Heart left ventricle (tissue), 16 donors: ENCODE results near the gene PIP4K2A. TPM values are rescaled to one million over a fixed set of nuclear protein-coding genes. Genes with fewer than 3 reads are reported as not detected.

Experiments used
- ATAC-seq, 4 donors: fragments of 200-7000 bp; cut with Tn5 transposase; one replicate each; pipeline ENCODE4 v1.9.1; 2020 to 2022; ENCODE audit warnings: moderate library complexity in 4 of 4, mild to moderate bottlenecking in 3 of 4, moderate number of reproducible peaks in 1 of 4
- DNase-seq, 5 donors: peaks; one replicate each; pipeline ENCODE4 v3.0.0-alpha.2; 2020
- H3K27ac ChIP-seq, 12 donors: fragments of 200-600 bp; sonication (generic) in 4 of 12; one replicate each; pipeline versions ENCODE4 v1.5.0 to v1.8.0; 2016 to 2022; ENCODE audit warnings: mild to moderate bottlenecking in 2 of 12
- H3K27me3 ChIP-seq, 9 donors: fragments of 200-600 bp; sonication (generic) in 2 of 9; one replicate each; pipeline versions ENCODE4 v1.5.1 to v1.8.0; 2016 to 2022; ENCODE audit warnings: mild to moderate bottlenecking in 3 of 9
- H3K36me3 ChIP-seq, 9 donors: fragments of 200-600 bp; sonication (generic) in 2 of 9; one replicate each; pipeline versions ENCODE4 v1.5.0 to v1.8.0; 2018 to 2022; ENCODE audit warnings: mild to moderate bottlenecking in 2 of 9
- H3K4me1 ChIP-seq, 12 donors: fragments of 200-600 bp; sonication (generic) in 4 of 12; one replicate each; pipeline versions ENCODE4 v1.5.0 to v1.8.0; 2016 to 2022; ENCODE audit warnings: mild to moderate bottlenecking in 3 of 12
- H3K4me3 ChIP-seq, 12 donors: fragments of 200-600 bp; sonication (generic) in 4 of 12; one replicate each; pipeline versions ENCODE4 v1.5.0 to v1.8.0; 2017 to 2022; ENCODE audit warnings: mild to moderate bottlenecking in 9 of 12, moderate library complexity in 4 of 12
- H3K9me3 ChIP-seq, 12 donors: fragments of 200-600 bp; sonication (generic) in 4 of 12; one replicate each; pipeline versions ENCODE4 v1.5.0 to v1.8.0; 2016 to 2022; ENCODE audit warnings: mild to moderate bottlenecking in 1 of 12
- POLR2A ChIP-seq, 2 donors: fragments of 450-650 bp; IDR thresholded peaks; one replicate each; pipeline ENCODE4 v1.6.1; 2017; ENCODE audit warnings: antibody characterized with exemption in 2 of 2, mild to moderate bottlenecking in 2 of 2, moderate library complexity in 2 of 2
- WGBS, 4 donors: extraction: QIAGEN DNeasy Blood & Tissue Kit in 2 of 4; methylation state at CpG; one replicate each; pipeline versions ENCODE4 v1.1.5 to v1.1.7; 2013 to 2018; 5-methylcytosine and 5-hydroxymethylcytosine counted together
- intact Hi-C, 10 donors: fragments of 100-400 bp; cut with DNase I; formaldehyde crosslinking; loops; one replicate each; pipeline versions ENCODE4 v1.11.1 to v1.14.2; 2022
- polyA plus RNA-seq, 2 donors: library from polyadenylated mRNA; stranded (reverse); fragments of 200-250 nt; gene quantifications; one replicate each; pipeline ENCODE4 v1.2.3, GENCODE V29; 2013
- total RNA-seq, 9 donors: library from RNA; depleted of rRNA in 2 of 9; stranded (reverse); fragments of >200 nt in 2 of 9; fragmentation: NEBNext Ultra II Directional in 3 of 9; extraction: Animal tissue kit (Norgen Biotek cat#: 25700) in 3 of 9; gene quantifications; one replicate each; pipeline versions ENCODE4 v1.1.0 to v1.2.4, GENCODE V29; 2016 to 2023
- TF ChIP-seq, protein P1 (sequence below), 12 donors: fragments of 200-600 bp; sonication (generic) in 4 of 12; IDR thresholded peaks; one replicate each; pipeline versions ENCODE4 v1.5.0 to v1.8.0; 2018 to 2022; ENCODE audit warnings: antibody characterized with exemption in 12 of 12, mild to moderate bottlenecking in 5 of 12
- donor health status: ischemic (EF 13 %, LVEDD 7.1; RV severe dilation, severe dysfunction).
- donor health status: healthy with polysubstance abuse.
- donor health status: DM: no; HTN: yes; CAD: no.
- donor health status: DM: no; HTN: no; CAD: no.
- donor health status: ischemic (EF 25% LVEDD 6.9; RV normal size, moderate dysfunction).
- donor health status: ischemic (EF 25% LVEDD 5.7; RV mildly dilated, moderate dysfunction).
- donor health status: healthy.
- donor health status: DM: yes; HTN: yes; CAD: no.
- donor health status: ischemic (EF 35%, LVEDD 5.7; RV mildly dilated, moderate dysfunction).
- donor health status: nonischemic (EF 11% LVEDD 7.7; RV severe dilation, severe dysfunction).
- donor health status: DM: yes; HTN: yes; CAD: no.
- donor health status: PGD.
- donor health status: ischemic (EF 29% LVEDD 5.4; RV normal size, mild dysfunction).
- donor health status: nonischemic (EF 23%, LVEDD 6.1; RV moderate dilation, normal function).

The PIP4K2A gene
- total and polyA plus RNA-seq, 11 donors, result 4.0 to 35.6 (median 12.5) TPM

DNA sequence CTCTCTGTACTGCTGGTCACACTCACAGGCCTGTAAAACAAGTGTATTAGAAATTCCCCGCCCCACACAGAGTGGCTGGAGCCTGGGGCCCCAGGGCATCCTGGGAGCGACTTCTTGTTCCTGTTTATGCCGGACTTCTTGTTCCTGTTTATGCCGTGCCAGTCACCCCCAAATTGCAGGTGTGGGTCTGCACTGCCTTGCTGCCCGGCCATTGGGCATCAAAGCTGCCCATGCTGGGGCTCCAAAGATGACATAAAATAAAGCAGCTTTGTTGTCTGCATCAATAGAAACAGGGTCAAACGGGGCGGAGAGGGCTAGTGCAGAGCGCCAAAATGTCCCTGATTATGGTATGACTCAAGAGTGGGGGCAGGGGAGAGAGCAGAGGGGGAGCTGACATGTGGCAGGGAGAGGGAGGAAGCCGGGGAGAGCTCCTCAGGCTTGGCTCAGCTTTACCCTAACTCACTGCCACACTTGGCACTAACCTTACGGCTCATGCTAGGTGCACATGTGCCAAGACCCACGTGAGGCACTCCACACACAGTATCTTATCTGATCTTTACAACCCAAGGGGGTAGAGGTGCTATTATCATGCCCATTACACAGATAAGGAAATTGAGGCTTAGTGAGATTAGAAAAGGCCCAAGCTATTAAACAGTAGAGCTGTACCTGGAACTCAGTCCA lies 98.4 kb downstream of the PIP4K2A start:
- H3K27ac ChIP-seq, result peak overlapping the region in 9 of 12 donors; percentile 10 to 85 (median 14)
- peak in 4 of 5 donors; percentile 35 to 68 (median 53) for DNase-seq
- no peaks in the 10 kb centered on the region for H3K9me3 ChIP-seq
- H3K4me3 ChIP-seq, result peak overlapping the region in 2 of 12 donors; percentile 18 to 40
- peaks cover 0 to 2% (median 0%) of the 10 kb centered on the region in 9 donors for H3K36me3 ChIP-seq
- no peak for TF ChIP-seq POLR2A (IDR thresholded peaks at IDR 0.05)
- TF ChIP-seq, protein P1, sequence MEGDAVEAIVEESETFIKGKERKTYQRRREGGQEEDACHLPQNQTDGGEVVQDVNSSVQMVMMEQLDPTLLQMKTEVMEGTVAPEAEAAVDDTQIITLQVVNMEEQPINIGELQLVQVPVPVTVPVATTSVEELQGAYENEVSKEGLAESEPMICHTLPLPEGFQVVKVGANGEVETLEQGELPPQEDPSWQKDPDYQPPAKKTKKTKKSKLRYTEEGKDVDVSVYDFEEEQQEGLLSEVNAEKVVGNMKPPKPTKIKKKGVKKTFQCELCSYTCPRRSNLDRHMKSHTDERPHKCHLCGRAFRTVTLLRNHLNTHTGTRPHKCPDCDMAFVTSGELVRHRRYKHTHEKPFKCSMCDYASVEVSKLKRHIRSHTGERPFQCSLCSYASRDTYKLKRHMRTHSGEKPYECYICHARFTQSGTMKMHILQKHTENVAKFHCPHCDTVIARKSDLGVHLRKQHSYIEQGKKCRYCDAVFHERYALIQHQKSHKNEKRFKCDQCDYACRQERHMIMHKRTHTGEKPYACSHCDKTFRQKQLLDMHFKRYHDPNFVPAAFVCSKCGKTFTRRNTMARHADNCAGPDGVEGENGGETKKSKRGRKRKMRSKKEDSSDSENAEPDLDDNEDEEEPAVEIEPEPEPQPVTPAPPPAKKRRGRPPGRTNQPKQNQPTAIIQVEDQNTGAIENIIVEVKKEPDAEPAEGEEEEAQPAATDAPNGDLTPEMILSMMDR (IDR thresholded peaks at IDR 0.05), result no peak
- H3K27me3 ChIP-seq, result no peaks in the 10 kb centered on the region
- peaks cover 2 to 98% (median 50%) of the 10 kb centered on the region in 12 donors for H3K4me1 ChIP-seq
- intact Hi-C loops, result loop anchor here in 5 of 10 donors (5.0 to 10.0 kb wide), 4 partner anchors 96 to 239 kb away; partner anchors contain the start of gene PIP4K2A (in 3 of the 5)
- peak in 3 of 4 donors; percentile 36 to 49 (median 41) for ATAC-seq
- WGBS, 4 donors, result 55 to 64% (median 60%) methylated on average over 10 to 11 of the region's 11 CpGs

DNA sequence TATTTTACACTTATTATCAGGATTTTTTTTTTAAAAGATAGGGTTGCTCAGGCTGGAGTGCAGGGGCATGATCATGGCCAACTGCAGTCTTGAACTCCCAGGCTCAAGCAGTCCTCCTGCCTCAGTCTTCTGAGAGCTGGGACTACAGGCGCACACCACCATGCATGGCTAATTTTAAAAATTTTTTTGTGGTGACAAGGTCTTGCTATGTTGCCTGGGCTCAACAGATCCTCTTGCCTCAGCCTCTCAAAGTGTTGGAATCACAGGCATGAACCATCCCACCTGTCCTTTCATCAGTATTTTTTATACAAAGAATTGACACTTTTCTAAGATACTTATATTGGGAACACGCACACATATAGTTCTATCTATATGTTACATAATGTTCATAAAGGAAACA lies 99.3 kb downstream of the PIP4K2A start:
- Histone ChIP-seq H3K4me1 (peaks cover 2 to 98% (median 42%) of the 10 kb centered on the region in 12 donors), H3K27me3 (no peaks in the 10 kb centered on the region), H3K9me3 (no peaks in the 10 kb centered on the region), H3K4me3 (peak overlapping the region in 1 of 12 donors; percentile 40), H3K27ac (peak overlapping the region in 3 of 12 donors; percentile 14 to 85 (median 59)), H3K36me3 (peaks cover 0 to 4% (median 0%) of the 10 kb centered on the region in 9 donors)
- TF ChIP-seq POLR2A (IDR thresholded peaks at IDR 0.05), result no peak
- TF ChIP-seq, protein P1 (IDR thresholded peaks at IDR 0.05), result no peak
- DNase-seq (no peak), ATAC-seq (no peak)
- intact Hi-C loops, result loop anchor here in 5 of 10 donors (5.0 to 10.0 kb wide), 4 partner anchors 97 to 240 kb away; partner anchors contain the start of gene PIP4K2A (in 3 of the 5)
- WGBS, 4 donors, result 95 to 100% (median 97%) methylated on average over 2 of the region's 2 CpGs

DNA sequence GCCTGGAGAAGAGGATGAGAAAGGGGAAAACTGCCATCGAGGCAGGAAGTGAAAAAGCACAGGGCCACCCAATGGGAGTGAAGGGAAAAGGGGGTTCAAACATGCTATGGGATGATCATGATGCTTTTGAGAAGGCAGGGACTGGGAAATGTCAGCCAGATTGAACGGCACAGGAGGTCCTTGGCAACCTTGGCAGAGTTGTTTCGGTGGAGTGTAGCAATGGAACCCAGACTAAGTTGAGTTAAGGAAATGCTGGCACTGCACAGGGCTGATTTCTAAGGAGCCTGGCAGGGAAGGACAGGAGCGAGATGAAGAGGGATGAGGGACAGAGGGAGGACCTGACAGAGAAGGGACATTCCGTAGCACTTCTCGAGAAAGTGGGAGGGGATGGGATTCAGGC lies 101.4 kb downstream of the PIP4K2A start:
- TF ChIP-seq, protein P1 (IDR thresholded peaks at IDR 0.05), result no peak
- no peak for TF ChIP-seq POLR2A (IDR thresholded peaks at IDR 0.05)
- ATAC-seq, result no peak

DNA sequence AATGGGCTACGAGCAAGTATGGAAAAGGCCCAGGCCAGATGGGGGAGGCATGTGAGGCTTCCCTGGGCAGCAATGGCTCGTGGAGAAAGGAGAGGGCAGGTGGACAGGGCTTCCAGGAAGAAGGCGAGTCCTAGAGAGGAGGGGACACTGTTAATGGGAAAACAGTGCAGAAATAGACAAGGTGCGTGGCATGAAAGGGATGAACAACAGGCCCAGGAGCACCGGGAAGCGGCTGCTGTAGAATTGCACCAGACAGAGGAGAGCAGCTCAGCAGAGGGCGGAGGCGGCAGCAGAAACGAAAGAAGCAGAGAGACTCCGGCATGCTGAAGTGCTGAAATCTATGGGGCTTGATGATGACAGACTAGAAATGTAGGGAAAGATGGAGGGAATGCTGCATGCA lies 102.1 kb downstream of the PIP4K2A start:
- ATAC-seq (no peak), DNase-seq (no peak)
- Histone ChIP-seq H3K4me1 (peaks cover 0 to 95% (median 19%) of the 10 kb centered on the region in 12 donors), H3K27me3 (no peaks in the 10 kb centered on the region), H3K27ac (peak overlapping the region in 1 of 12 donors; percentile 56), H3K9me3 (no peaks in the 10 kb centered on the region), H3K36me3 (peaks cover 0 to 21% (median 4%) of the 10 kb centered on the region in 9 donors), H3K4me3 (peak overlapping the region in 1 of 12 donors; percentile 9)
- intact Hi-C loops, result loop anchor here in 2 of 10 donors (10.0 kb wide), 2 partner anchors 102 to 242 kb away; partner anchors contain the start of gene PIP4K2A (in 1 of the 2)
- 84 to 95% (median 88%) methylated on average over 9 to 10 of the region's 10 CpGs for WGBS, 4 donors
- TF ChIP-seq, protein P1 (IDR thresholded peaks at IDR 0.05), result no peak
- TF ChIP-seq POLR2A (IDR thresholded peaks at IDR 0.05), result no peak

More for the DNA sequence above, 101.4 kb downstream of the PIP4K2A start:
- H3K9me3 ChIP-seq, result no peaks in the 10 kb centered on the region
- WGBS, 4 donors, result 85 to 94% (median 91%) methylated on average over 6 of the region's 6 CpGs
- peaks cover 0 to 95% (median 24%) of the 10 kb centered on the region in 12 donors for H3K4me1 ChIP-seq
- DNase-seq, result no peak
- H3K27ac ChIP-seq, result peak overlapping the region in 1 of 12 donors; percentile 56
- H3K36me3 ChIP-seq, result peaks cover 0 to 14% (median 4%) of the 10 kb centered on the region in 9 donors
- no peaks in the 10 kb centered on the region for H3K27me3 ChIP-seq
- intact Hi-C loops, result loop anchor here in 2 of 10 donors (10.0 kb wide), 2 partner anchors 102 to 242 kb away; partner anchors contain the start of gene PIP4K2A (in 1 of the 2)
- no peak overlapping the region for H3K4me3 ChIP-seq
